H9 (cell line): ENCODE results near the gene PHKA1. TPM values are rescaled to one million over a fixed set of nuclear protein-coding genes. Genes with fewer than 3 reads are reported as not detected.

Experiments
- DNase-seq: peaks from one replicate; pipeline ENCODE4 v3.0.0-alpha.2; 2017
- H2AFZ ChIP-seq: one replicate; pipeline ENCODE4 v1.6.1; 2013; ENCODE audit warnings: mild to moderate bottlenecking, low read length, control low read depth, moderate library complexity
- H2AK5ac ChIP-seq: 2 replicates; pipeline ENCODE4 v1.6.1; 2013; ENCODE audit warnings: low read length, control low read depth, mixed read lengths; ENCODE audit not compliant: insufficient read length
- H2BK120ac ChIP-seq: one replicate; pipeline ENCODE4 v1.6.1; 2013; ENCODE audit warnings: low read depth, mild to moderate bottlenecking, low read length, control low read depth, inconsistent platforms; ENCODE audit not compliant: poor library complexity, severe bottlenecking
- H2BK12ac ChIP-seq: 2 replicates; pipeline ENCODE4 v1.6.1; 2013; ENCODE audit warnings: low read length, control low read depth, mixed read lengths, low read depth; ENCODE audit not compliant: insufficient read length
- H2BK15ac ChIP-seq: 2 replicates; pipeline ENCODE4 v1.6.1; 2013; ENCODE audit warnings: low read depth, low read length, control low read depth
- H2BK20ac ChIP-seq: one replicate; pipeline ENCODE4 v1.6.1; 2013; ENCODE audit warnings: low read depth, mild to moderate bottlenecking, low read length, control low read depth, inconsistent platforms; ENCODE audit not compliant: poor library complexity, severe bottlenecking
- H2BK5ac ChIP-seq: 2 replicates; pipeline ENCODE4 v1.6.1; 2013; ENCODE audit warnings: low read length, control low read depth, mixed read lengths; ENCODE audit not compliant: insufficient read length
- H3K14ac ChIP-seq: 2 replicates; pipeline ENCODE4 v1.6.1; 2013; ENCODE audit warnings: low read length, control low read depth; ENCODE audit not compliant: insufficient read depth
- H3K18ac ChIP-seq: 2 replicates; pipeline ENCODE4 v1.6.1; 2013; ENCODE audit warnings: low read depth, mild to moderate bottlenecking, mixed read lengths, low read length, control low read depth; ENCODE audit not compliant: insufficient read length
- H3K23ac ChIP-seq: 2 replicates; pipeline ENCODE4 v1.6.1; 2013; ENCODE audit warnings: low read length, control low read depth, mixed read lengths, low read depth; ENCODE audit not compliant: insufficient read length
- H3K23me2 ChIP-seq: 2 replicates; pipeline ENCODE4 v1.6.1; 2013; ENCODE audit warnings: low read depth, mild to moderate bottlenecking, mixed read lengths, low read length, control low read depth; ENCODE audit not compliant: insufficient read length, poor library complexity, severe bottlenecking
- H3K27ac ChIP-seq: 2 replicates; pipeline ENCODE4 v1.5.1; 2013; ENCODE audit warnings: low read length, control low read depth, mixed read lengths, low read depth; ENCODE audit not compliant: insufficient read length
- H3K27me3 ChIP-seq: 2 replicates; pipeline ENCODE4 v1.6.1; 2013; ENCODE audit warnings: low read length, control low read depth, inconsistent platforms; ENCODE audit not compliant: insufficient read depth
- H3K4ac ChIP-seq: 2 replicates; pipeline ENCODE4 v1.6.1; 2013; ENCODE audit warnings: low read depth, mild to moderate bottlenecking, control low read depth, inconsistent platforms, low read length, moderate library complexity
- H3K4me1 ChIP-seq: 2 replicates; pipeline ENCODE4 v1.6.1; 2013; ENCODE audit warnings: low read length, control low read depth, inconsistent platforms; ENCODE audit not compliant: insufficient read depth
- H3K4me2 ChIP-seq: 2 replicates; pipeline ENCODE4 v1.6.1; 2013; ENCODE audit warnings: low read length, control low read depth, mixed read lengths; ENCODE audit not compliant: insufficient read length, insufficient read depth
- H3K56ac ChIP-seq: 2 replicates; pipeline ENCODE4 v1.6.1; 2013; ENCODE audit warnings: low read depth, mild to moderate bottlenecking, mixed read lengths, low read length, control low read depth; ENCODE audit not compliant: insufficient read length
- H3K79me1 ChIP-seq: 2 replicates; pipeline ENCODE4 v1.6.1; 2013; ENCODE audit warnings: low read depth, mild to moderate bottlenecking, moderate library complexity, low read length, control low read depth, inconsistent platforms; ENCODE audit not compliant: insufficient read depth, poor library complexity, severe bottlenecking
- H3K79me2 ChIP-seq: 2 replicates; pipeline ENCODE4 v1.6.1; 2013; ENCODE audit warnings: low read length, control low read depth, inconsistent platforms; ENCODE audit not compliant: insufficient read depth
- H3K9ac ChIP-seq: 2 replicates; pipeline ENCODE4 v1.6.1; 2013; ENCODE audit warnings: low read length, control low read depth, mixed read lengths; ENCODE audit not compliant: insufficient read length; ENCODE audit errors: extremely low read depth
- H3K9me3 ChIP-seq: one replicate; pipeline ENCODE4 v1.6.1; 2013; ENCODE audit warnings: low read depth, low read length, inconsistent platforms; ENCODE audit not compliant: control insufficient read depth
- H3T11ph ChIP-seq: one replicate; pipeline ENCODE4 v1.6.1; 2013; ENCODE audit warnings: mild to moderate bottlenecking, low read length, control low read depth, inconsistent platforms
- H4K20me1 ChIP-seq: one replicate; pipeline ENCODE4 v1.6.1; 2013; ENCODE audit not compliant: control insufficient read depth, insufficient read length, insufficient read depth
- H4K5ac ChIP-seq: 2 replicates; pipeline ENCODE4 v1.6.1; 2013; ENCODE audit warnings: low read depth, mild to moderate bottlenecking, mixed read lengths, low read length, control low read depth; ENCODE audit not compliant: insufficient read length
- H4K8ac ChIP-seq: replicated peaks from 2 replicates; pipeline ENCODE4 v1.6.1; 2013; ENCODE audit warnings: low read length, control low read depth, mixed read lengths, low read depth; ENCODE audit not compliant: insufficient read length
- H4K91ac ChIP-seq: 2 replicates; pipeline ENCODE4 v1.6.1; 2013; ENCODE audit warnings: low read depth, mild to moderate bottlenecking, moderate library complexity, mixed read lengths, low read length, control low read depth; ENCODE audit not compliant: insufficient read length
- H3K27ac Mint-ChIP-seq, 3 experiments: 2 replicates in 2 of 3; 3 replicates in 1 of 3; pipeline ENCODE4 v1.8.0; 2020 to 2021; ENCODE audit warnings: mixed read lengths in 3 of 3, mild to moderate bottlenecking in 1 of 3, moderate library complexity in 1 of 3
- H3K27me3 Mint-ChIP-seq: 2 replicates; pipeline ENCODE4 v1.8.0; 2021; ENCODE audit warnings: low read depth, mild to moderate bottlenecking, moderate library complexity, mixed read lengths
- H3K36me3 Mint-ChIP-seq, 3 experiments: 2 replicates in 2 of 3; 3 replicates in 1 of 3; pipeline ENCODE4 v1.8.0; 2020 to 2021; ENCODE audit warnings: low read depth in 3 of 3, mixed read lengths in 3 of 3; ENCODE audit not compliant: insufficient read depth in 1 of 3
- H3K4me1 Mint-ChIP-seq, 2 experiments: 2 replicates each; pipeline ENCODE4 v1.8.0; 2020; ENCODE audit warnings: mixed read lengths in 2 of 2
- H3K4me3 Mint-ChIP-seq, 2 experiments: 2 replicates in 1 of 2; 3 replicates in 1 of 2; pipeline ENCODE4 v1.8.0; 2020 to 2021; ENCODE audit warnings: mild to moderate bottlenecking in 2 of 2, mixed read lengths in 2 of 2, moderate library complexity in 1 of 2
- H3K9me3 Mint-ChIP-seq, 2 experiments: 2 replicates in 1 of 2; 3 replicates in 1 of 2; pipeline ENCODE4 v1.8.0; 2020; ENCODE audit warnings: mild to moderate bottlenecking in 2 of 2, mixed read lengths in 2 of 2, moderate library complexity in 1 of 2
- WGBS: extraction: QIAGEN DNeasy Blood & Tissue Kit; methylation state at CpG from one replicate; pipeline ENCODE4 v1.1.7; 2013; ENCODE audit warnings: missing lambda C conversion rate, low lambda C conversion rate, mixed read lengths; ENCODE audit not compliant: insufficient read length; ENCODE audit errors: extremely low coverage; 5-methylcytosine and 5-hydroxymethylcytosine counted together
- total RNA-seq: library from RNA; stranded (reverse); gene quantifications from 2 replicates; pipeline ENCODE4 v1.2.1, GENCODE V29; 2021
- TF ChIP-seq, protein P1 (sequence below): fragments of 200-600 bp; sonication (generic); conservative IDR thresholded peaks from 3 replicates; pipeline ENCODE4 v1.8.0; 2021; ENCODE audit warnings: antibody characterized with exemption, mild to moderate bottlenecking

PHKA1 gene
- total RNA-seq, 1 experiment from 2014 or later, result 6.6 TPM

- H3K23ac ChIP-seq, result no peak overlapping the region
- no CpG with 5 or more reads among the region's 13 CpGs for WGBS
- H4K8ac ChIP-seq, result no peak overlapping the region
- no peaks in the 10 kb centered on the region for H3K79me1 ChIP-seq
- no peak overlapping the region for H3K14ac ChIP-seq
- H2BK12ac ChIP-seq, result no peak overlapping the region
- H2BK15ac ChIP-seq, result no peak overlapping the region
- Mint-ChIP-seq H3K9me3 (peaks cover 52 to 64% of the 10 kb centered on the region in 2 experiments), H3K27ac (no peak overlapping the region), H3K4me1 (peaks cover 7 to 10% of the 10 kb centered on the region in 2 experiments; a peak in 3 of 4 replicates), H3K27me3 (peaks cover 3% of the 10 kb centered on the region), H3K36me3 (peaks cover 3 to 11% (median 4%) of the 10 kb centered on the region in 3 experiments; a peak in 5 of 7 replicates), H3K4me3 (peak overlapping the region; percentile 68 to 80)
- no peak overlapping the region for H2AFZ ChIP-seq
- no peak overlapping the region for H2BK5ac ChIP-seq
- no peak overlapping the region for H2BK120ac ChIP-seq
- peak overlapping the region; percentile 44 for H3K9ac ChIP-seq
- H4K5ac ChIP-seq, result no peak overlapping the region
- H4K91ac ChIP-seq, result no peak overlapping the region
- H3K56ac ChIP-seq, result no peak overlapping the region
- DNase-seq, result peak; percentile 69
- H3K23me2 ChIP-seq, result peaks cover 7% of the 10 kb centered on the region
- H3K4me1 ChIP-seq, result no peaks in the 10 kb centered on the region
- H3K27me3 ChIP-seq, result no peaks in the 10 kb centered on the region
- no peak overlapping the region for H3T11ph ChIP-seq
- no peak overlapping the region for H2AK5ac ChIP-seq
- H3K4me2 ChIP-seq, result peak overlapping the region; percentile 56
- H3K79me2 ChIP-seq, result no peaks in the 10 kb centered on the region
- no peak overlapping the region for H3K27ac ChIP-seq
- H3K18ac ChIP-seq, result no peak overlapping the region
- H2BK20ac ChIP-seq, result no peak overlapping the region
- H4K20me1 ChIP-seq, result no peaks in the 10 kb centered on the region
- peaks cover 26% of the 10 kb centered on the region for H3K9me3 ChIP-seq
- no peak overlapping the region for H3K4ac ChIP-seq
- TF ChIP-seq, protein P1, sequence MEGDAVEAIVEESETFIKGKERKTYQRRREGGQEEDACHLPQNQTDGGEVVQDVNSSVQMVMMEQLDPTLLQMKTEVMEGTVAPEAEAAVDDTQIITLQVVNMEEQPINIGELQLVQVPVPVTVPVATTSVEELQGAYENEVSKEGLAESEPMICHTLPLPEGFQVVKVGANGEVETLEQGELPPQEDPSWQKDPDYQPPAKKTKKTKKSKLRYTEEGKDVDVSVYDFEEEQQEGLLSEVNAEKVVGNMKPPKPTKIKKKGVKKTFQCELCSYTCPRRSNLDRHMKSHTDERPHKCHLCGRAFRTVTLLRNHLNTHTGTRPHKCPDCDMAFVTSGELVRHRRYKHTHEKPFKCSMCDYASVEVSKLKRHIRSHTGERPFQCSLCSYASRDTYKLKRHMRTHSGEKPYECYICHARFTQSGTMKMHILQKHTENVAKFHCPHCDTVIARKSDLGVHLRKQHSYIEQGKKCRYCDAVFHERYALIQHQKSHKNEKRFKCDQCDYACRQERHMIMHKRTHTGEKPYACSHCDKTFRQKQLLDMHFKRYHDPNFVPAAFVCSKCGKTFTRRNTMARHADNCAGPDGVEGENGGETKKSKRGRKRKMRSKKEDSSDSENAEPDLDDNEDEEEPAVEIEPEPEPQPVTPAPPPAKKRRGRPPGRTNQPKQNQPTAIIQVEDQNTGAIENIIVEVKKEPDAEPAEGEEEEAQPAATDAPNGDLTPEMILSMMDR, result no peak
These were observed 391 bp upstream of the PHKA1 start for GRCh38 chrX:72714478-72714916.
